Measurements from ENCODE around the gene SSNA1. TPM values are rescaled to one million over a fixed set of nuclear protein-coding genes. Genes with fewer than 3 reads are reported as not detected.

SSNA1 gene
- total and polyA plus RNA-seq, 12 donors, result 13.2 to 138 (median 70.3) TPM

DNA sequence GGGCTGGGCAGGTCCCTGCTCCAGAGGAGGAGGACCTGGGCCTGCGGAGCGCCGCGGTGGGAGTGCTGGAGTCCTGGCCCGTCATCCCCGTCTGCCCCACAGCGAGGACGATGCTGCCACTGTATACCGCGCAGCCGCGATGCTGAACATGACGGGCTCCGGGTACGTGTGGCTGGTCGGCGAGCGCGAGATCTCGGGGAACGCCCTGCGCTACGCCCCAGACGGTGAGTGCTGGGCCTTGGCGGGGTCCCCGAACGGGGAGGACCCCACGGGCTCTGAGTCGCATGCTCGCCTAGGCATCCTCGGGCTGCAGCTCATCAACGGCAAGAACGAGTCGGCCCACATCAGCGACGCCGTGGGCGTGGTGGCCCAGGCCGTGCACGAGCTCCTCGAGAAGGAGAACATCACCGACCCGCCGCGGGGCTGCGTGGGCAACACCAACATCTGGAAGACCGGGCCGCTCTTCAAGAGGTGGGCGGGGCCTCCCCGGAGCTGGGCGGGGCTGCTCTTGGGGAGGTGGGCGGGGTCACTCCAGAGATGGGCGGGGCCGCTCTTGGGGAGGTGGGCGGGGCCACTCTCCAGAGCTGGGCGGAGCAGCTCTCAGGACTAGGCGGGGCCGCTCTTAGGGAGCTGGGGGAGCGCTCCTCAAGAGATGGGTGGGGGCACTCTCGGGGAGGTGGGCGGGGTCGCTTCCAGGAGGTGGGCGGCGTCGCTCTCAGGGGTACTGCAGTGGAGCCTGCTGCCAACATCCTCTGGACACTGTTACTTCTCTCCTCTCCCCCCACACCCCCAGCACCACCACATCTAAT, 31.7 kb upstream of the SSNA1 start:
- no peaks in the 10 kb centered on the region for H3K9me3 ChIP-seq (replicated peaks in 1 of 3)
- H3K4me3 ChIP-seq, result no peak overlapping the region
- peaks cover 45% of the 10 kb centered on the region for H3K27me3 ChIP-seq
- WGBS, 4 donors, result 0 to 20% (median 3%) methylated on average over 2 to 65 of the region's 65 CpGs
- intact Hi-C loops (cut with DNase I), result no loop called here
- H3K27ac ChIP-seq, result no peak overlapping the region
- peaks cover 0 to 4% of the 10 kb centered on the region in 2 donors for H3K4me1 ChIP-seq (replicated peaks in 1 of 2)
- TF ChIP-seq CTCF (IDR thresholded peaks at IDR 0.05) (no peak), POLR2A (IDR thresholded peaks at IDR 0.05) (no peak)
- DNase-seq, result peak in 1 of 7 donors; percentile 16
- no peaks in the 10 kb centered on the region for H3K36me3 ChIP-seq (replicated peaks in 1 of 2)

DNA sequence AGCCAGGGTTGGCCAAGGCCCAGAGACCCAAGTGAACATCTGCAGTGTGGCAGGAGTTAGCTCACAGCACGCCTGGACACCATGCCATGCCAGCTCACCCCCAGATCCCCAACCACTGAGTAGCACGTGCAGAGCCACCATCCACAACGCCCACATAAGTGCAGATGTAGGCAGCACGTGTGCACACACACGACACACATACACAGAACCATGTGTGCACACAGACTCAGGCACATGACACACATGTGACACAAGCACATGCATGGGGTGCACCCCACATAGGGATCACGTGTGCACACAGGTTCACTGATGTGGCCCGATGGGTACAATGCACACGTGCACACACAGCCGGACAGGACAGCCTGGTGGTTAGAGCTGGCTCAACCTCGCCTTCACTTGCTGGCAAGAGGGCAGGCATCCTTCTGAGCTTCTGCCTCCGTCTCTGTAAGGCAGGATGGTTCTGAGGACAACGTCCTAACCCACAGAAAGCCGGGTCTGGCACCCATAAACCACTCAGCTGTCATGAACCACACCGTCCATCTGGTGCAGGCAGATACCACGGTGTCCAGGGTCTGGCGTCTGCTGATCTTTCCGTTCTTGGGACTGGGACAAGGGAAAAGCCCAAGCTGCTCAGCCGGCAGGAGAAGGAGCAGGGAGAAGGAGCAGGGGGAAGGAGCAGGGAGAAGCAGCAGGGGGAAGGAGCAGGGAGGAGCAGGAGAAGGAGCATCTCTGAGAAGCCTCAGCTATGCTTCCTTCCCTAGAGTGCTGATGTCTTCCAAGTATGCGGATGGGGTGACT, 30.7 kb upstream of the SSNA1 start:
- no peak for DNase-seq
- Histone ChIP-seq H3K9me3 (replicated peaks in 1 of 3) (no peaks in the 10 kb centered on the region), H3K4me3 (no peak overlapping the region), H3K36me3 (replicated peaks in 1 of 2) (no peaks in the 10 kb centered on the region), H3K27ac (no peak overlapping the region), H3K4me1 (replicated peaks in 1 of 2) (peaks cover 0 to 9% of the 10 kb centered on the region in 2 donors), H3K27me3 (peaks cover 55% of the 10 kb centered on the region)
- intact Hi-C loops (cut with DNase I), result no loop called here
- 56 to 65% (median 59%) methylated on average over 11 to 19 of the region's 19 CpGs for WGBS, 4 donors
- no peak for TF ChIP-seq POLR2A (IDR thresholded peaks at IDR 0.05)
- TF ChIP-seq CTCF (IDR thresholded peaks at IDR 0.05), result no peak

- H3K27ac ChIP-seq, result no peak overlapping the region
- peaks cover 63% of the 10 kb centered on the region for H3K27me3 ChIP-seq
- 32 to 59% (median 39%) methylated on average over 3 to 4 of the region's 4 CpGs for WGBS, 4 donors
- intact Hi-C loops (cut with DNase I), result no loop called here
- H3K4me3 ChIP-seq, result no peak overlapping the region
- H3K36me3 ChIP-seq (replicated peaks in 1 of 2), result no peaks in the 10 kb centered on the region
- H3K9me3 ChIP-seq (replicated peaks in 1 of 3), result no peaks in the 10 kb centered on the region
- DNase-seq, result no peak
- peaks cover 0 to 15% of the 10 kb centered on the region in 2 donors for H3K4me1 ChIP-seq (replicated peaks in 1 of 2)
- TF ChIP-seq CTCF (IDR thresholded peaks at IDR 0.05) (no peak), POLR2A (IDR thresholded peaks at IDR 0.05) (no peak)
Observed at GRCh38 chr9:137158625-137159024, 29.9 kb upstream of the SSNA1 start.
